Lung (tissue), 12 donors: ENCODE data around the gene FAM200C. TPM values are rescaled to one million over a fixed set of nuclear protein-coding genes. Genes with fewer than 3 reads are reported as not detected.
A peak's percentile ranks its signal among the peaks of the same experiment; 100 is the strongest.

Experiments used
- ATAC-seq: fragments of 200-7000 bp; cut with Tn5 transposase; one replicate; pipeline ENCODE4 v1.9.1; 2020; ENCODE audit warnings: moderate number of reproducible peaks; ENCODE audit not compliant: insufficient read depth, low FRiP score
- DNase-seq, 3 donors: peaks; one replicate each; pipeline ENCODE4 v3.0.0-alpha.2; 2013 to 2017
- H3K27ac ChIP-seq, 2 donors: one replicate each; pipeline ENCODE4 v1.5.1; 2013; ENCODE audit warnings: mild to moderate bottlenecking in 2 of 2, moderate library complexity in 2 of 2, control low read depth in 1 of 2, inconsistent platforms in 1 of 2, low read depth in 1 of 2, low read length in 1 of 2
- H3K27me3 ChIP-seq, 3 donors: one replicate each; pipeline ENCODE4 v1.5.1; 2013; ENCODE audit warnings: low read length in 2 of 3; ENCODE audit not compliant: control insufficient read depth in 3 of 3, insufficient read depth in 3 of 3
- H3K36me3 ChIP-seq, 4 donors: one replicate each; pipeline ENCODE4 v1.5.1; 2013; ENCODE audit warnings: low read length in 4 of 4, mild to moderate bottlenecking in 1 of 4, moderate library complexity in 1 of 4; ENCODE audit not compliant: control insufficient read depth in 4 of 4, insufficient read depth in 4 of 4
- H3K4me1 ChIP-seq, 5 donors: one replicate each; pipeline ENCODE4 v1.5.1; 2013; ENCODE audit warnings: low read length in 5 of 5, mild to moderate bottlenecking in 2 of 5, moderate library complexity in 1 of 5; ENCODE audit not compliant: control insufficient read depth in 5 of 5, insufficient read depth in 5 of 5
- H3K4me3 ChIP-seq: one replicate; pipeline ENCODE4 v1.5.1; 2013; ENCODE audit warnings: mild to moderate bottlenecking, control low read depth, moderate library complexity
- H3K9ac ChIP-seq, 2 donors: one replicate each; pipeline ENCODE4 v1.5.1; 2013; ENCODE audit warnings: low read length in 2 of 2, control low read depth in 1 of 2; ENCODE audit not compliant: insufficient read depth in 1 of 2
- H3K9me3 ChIP-seq, 4 donors: one replicate each; pipeline ENCODE4 v1.5.1; 2013; ENCODE audit warnings: low read length in 3 of 4, mild to moderate bottlenecking in 1 of 4, moderate library complexity in 1 of 4; ENCODE audit not compliant: control insufficient read depth in 4 of 4, insufficient read depth in 3 of 4
- WGBS, 2 donors: extraction: QIAGEN DNeasy Blood & Tissue Kit; methylation state at CpG; one replicate each; pipeline ENCODE4 v1.1.7; 2013; 5-methylcytosine and 5-hydroxymethylcytosine counted together
- polyA plus RNA-seq, 2 donors: library from polyadenylated mRNA; stranded (reverse); fragments of 200-250 nt; gene quantifications; one replicate each; pipeline ENCODE4 v1.2.1, GENCODE V29; 2013
- total RNA-seq, 2 donors: library from RNA; depleted of rRNA in 1 of 2; stranded (reverse); fragments of >200 nt in 1 of 2; gene quantifications; one replicate each; pipeline ENCODE4 v1.2.1, GENCODE V29; 2014 to 2021
- TF ChIP-seq, protein P1 (sequence below): IDR thresholded peaks from 2 replicates; pipeline ENCODE4 v1.5.1; 2012; ENCODE audit warnings: mild to moderate bottlenecking; ENCODE audit errors: control extremely low read depth, extremely low read depth
- donor health status: control.
- donor health status: control.
- donor health status: Bipolar disorder and iron deficiency.
- donor health status: healthy.
- donor health status: DM: yes; HTN: yes; CAD: no.

FAM200C gene
- total and polyA plus RNA-seq, 4 donors, result 1.1 to 12.3 (median 3.7) TPM

- 3% methylated on average over 42 to 45 of the region's 45 CpGs for WGBS, 2 donors
- H3K27ac ChIP-seq, result peak within 1 kb of the TSS; percentile 55
- H3K4me3 ChIP-seq, result peak within 1 kb of the TSS; percentile 46
- H3K9ac ChIP-seq, result peak within 1 kb of the TSS in 1 of 2 donors; percentile 61
- ATAC-seq, result peak; percentile 60
- DNase-seq, result peak; percentile 82 to 89 (median 88)
- peaks cover 0 to 5% (median 0%) of the 10 kb centered on the region in 5 donors for H3K4me1 ChIP-seq
- TF ChIP-seq, protein P1, sequence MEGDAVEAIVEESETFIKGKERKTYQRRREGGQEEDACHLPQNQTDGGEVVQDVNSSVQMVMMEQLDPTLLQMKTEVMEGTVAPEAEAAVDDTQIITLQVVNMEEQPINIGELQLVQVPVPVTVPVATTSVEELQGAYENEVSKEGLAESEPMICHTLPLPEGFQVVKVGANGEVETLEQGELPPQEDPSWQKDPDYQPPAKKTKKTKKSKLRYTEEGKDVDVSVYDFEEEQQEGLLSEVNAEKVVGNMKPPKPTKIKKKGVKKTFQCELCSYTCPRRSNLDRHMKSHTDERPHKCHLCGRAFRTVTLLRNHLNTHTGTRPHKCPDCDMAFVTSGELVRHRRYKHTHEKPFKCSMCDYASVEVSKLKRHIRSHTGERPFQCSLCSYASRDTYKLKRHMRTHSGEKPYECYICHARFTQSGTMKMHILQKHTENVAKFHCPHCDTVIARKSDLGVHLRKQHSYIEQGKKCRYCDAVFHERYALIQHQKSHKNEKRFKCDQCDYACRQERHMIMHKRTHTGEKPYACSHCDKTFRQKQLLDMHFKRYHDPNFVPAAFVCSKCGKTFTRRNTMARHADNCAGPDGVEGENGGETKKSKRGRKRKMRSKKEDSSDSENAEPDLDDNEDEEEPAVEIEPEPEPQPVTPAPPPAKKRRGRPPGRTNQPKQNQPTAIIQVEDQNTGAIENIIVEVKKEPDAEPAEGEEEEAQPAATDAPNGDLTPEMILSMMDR, result no peak
- no peaks in the 10 kb centered on the region for H3K9me3 ChIP-seq
- peaks cover 0 to 10% (median 6%) of the 10 kb centered on the region in 3 donors for H3K27me3 ChIP-seq
- H3K36me3 ChIP-seq, result no peaks in the 10 kb centered on the region
Observed at GRCh38 chr5:160369990-160370712, 29.7 kb downstream of the FAM200C start, which contains the start of gene C1QTNF2. Gene C1QTNF2, minus strand, starts transcription at chr5:160370626. Its CDS starts 15,615 bp downstream, at chr5:160355011.

GRCh38 chr5:160367885-160368284 is 32.0 kb downstream of the FAM200C start:
- TF ChIP-seq, protein P1, result no peak
- Histone ChIP-seq H3K9me3 (no peaks in the 10 kb centered on the region), H3K27me3 (peaks cover 0 to 4% (median 0%) of the 10 kb centered on the region in 3 donors), H3K4me3 (no peak overlapping the region), H3K4me1 (peaks cover 0 to 10% (median 7%) of the 10 kb centered on the region in 5 donors), H3K36me3 (no peaks in the 10 kb centered on the region), H3K9ac (no peak overlapping the region), H3K27ac (no peak overlapping the region)
- DNase-seq (peak in 1 of 3 donors; percentile 39), ATAC-seq (no peak)
- WGBS, 2 donors, result 90 to 96% methylated on average over 3 of the region's 3 CpGs

GRCh38 chr5:160367261-160367660 is 32.6 kb downstream of the FAM200C start:
- H3K27ac ChIP-seq, result no peak overlapping the region
- H3K9me3 ChIP-seq, result no peaks in the 10 kb centered on the region
- H3K36me3 ChIP-seq, result no peaks in the 10 kb centered on the region
- WGBS, 2 donors, result 62 to 88% methylated on average over 2 of the region's 2 CpGs
- no peak overlapping the region for H3K9ac ChIP-seq
- no peak for DNase-seq
- H3K4me3 ChIP-seq, result no peak overlapping the region
- peaks cover 0 to 13% (median 7%) of the 10 kb centered on the region in 5 donors for H3K4me1 ChIP-seq
- ATAC-seq, result no peak
- TF ChIP-seq, protein P1, result no peak
- H3K27me3 ChIP-seq, result peaks cover 0 to 4% (median 0%) of the 10 kb centered on the region in 3 donors
